Measurements from ENCODE around the gene KLB.

- no peak for TF ChIP-seq POLR2A (IDR thresholded peaks at IDR 0.05; ENCODE audit: low read length)
- no peak for TF ChIP-seq GATA1 (IDR thresholded peaks at IDR 0.05; ENCODE audit: low read depth, low read length)
Measured at GRCh38 chr4:39484582-39485272, 78.0 kb downstream of the KLB start.

Measured in erythroblast (primary cell).